Endothelial cell of umbilical vein (primary cell): ENCODE measurements around the gene PTPRZ1. TPM values are rescaled to one million over a fixed set of nuclear protein-coding genes. Genes with fewer than 3 reads are reported as not detected.

Experiments used
- BruUV-seq: library from RNA; stranded (reverse); fragments of 400-500 nt; replicated peaks from 2 replicates; lab custom pipeline; 2021; lab: Mats Ljungman, UMichigan
- CTCF ChIA-PET: fragments of 300-600, 350-600 bp; sonication (Branson Sonifier 250); formaldehyde crosslinking; loops from one replicate; lab custom pipeline; 2021; ENCODE audit warnings: antibody characterized with exemption, inconsistent platforms; lab: Charles Lee
- POLR2A ChIA-PET: fragments of 300-600, 350-600 bp; sonication (Branson Sonifier 250); formaldehyde crosslinking; loops from one replicate; lab custom pipeline; 2021; ENCODE audit warnings: antibody characterized with exemption, inconsistent platforms; lab: Charles Lee
- DNase-seq: peaks from one replicate; pipeline ENCODE4 v3.0.0-alpha.2; 2011; ENCODE audit warnings: low read depth, low spot score
- FAIRE-seq: peaks from 2 replicates; lab custom pipeline; 2011; peaks lifted over from hg19 to GRCh38; lab: Jason Lieb, UNC
- H2AFZ ChIP-seq: 2 replicates; pipeline ENCODE4 v1.6.0; 2012; ENCODE audit warnings: low read depth, low read length, control low read depth, inconsistent platforms
- H3K27ac ChIP-seq: 2 replicates; pipeline ENCODE4 v1.5.1; 2011; ENCODE audit warnings: low read depth, mild to moderate bottlenecking, control low read depth, low read length, moderate library complexity; ENCODE audit not compliant: insufficient read depth
- H3K27me3 ChIP-seq, 2 experiments: 2 replicates each; pipeline versions ENCODE4 v1.6.0 to v1.6.1; 2011; ENCODE audit warnings: low read length in 2 of 2, mixed read lengths in 1 of 2; ENCODE audit not compliant: control insufficient read depth in 2 of 2, insufficient read depth in 2 of 2
- H3K36me3 ChIP-seq, 2 experiments: 2 replicates in 1 of 2; 3 replicates in 1 of 2; pipeline ENCODE4 v1.5.1; 2011; ENCODE audit warnings: low read length in 2 of 2, mild to moderate bottlenecking in 1 of 2, moderate library complexity in 1 of 2; ENCODE audit not compliant: control insufficient read depth in 2 of 2, insufficient read depth in 2 of 2; ENCODE audit errors: extremely low read depth in 1 of 2
- H3K4me1 ChIP-seq: 3 replicates; pipeline ENCODE4 v1.5.1; 2011; ENCODE audit warnings: mild to moderate bottlenecking, low read length; ENCODE audit not compliant: control insufficient read depth, insufficient read depth; ENCODE audit errors: extremely low read depth
- H3K4me2 ChIP-seq: 2 replicates; pipeline ENCODE4 v1.6.1; 2011; ENCODE audit warnings: low read length, control low read depth, mixed read lengths; ENCODE audit not compliant: insufficient read depth
- H3K4me3 ChIP-seq, 3 experiments: fragments of 200-600 bp in 1 of 3; sonication (generic), shearing (Covaris generic) in 1 of 3; replicated peaks in 1 of 3; 2 replicates each; pipeline ENCODE4 v1.5.1; 2011 to 2016; ENCODE audit warnings: control low read depth in 3 of 3, low read length in 3 of 3, mild to moderate bottlenecking in 2 of 3, inconsistent platforms in 1 of 3, low read depth in 1 of 3, moderate library complexity in 1 of 3; ENCODE audit not compliant: insufficient read depth in 1 of 3
- H3K79me2 ChIP-seq: 2 replicates; pipeline ENCODE4 v1.6.0; 2012; ENCODE audit warnings: low read length, inconsistent platforms; ENCODE audit not compliant: control insufficient read depth, insufficient read depth
- H3K9ac ChIP-seq: replicated peaks from 2 replicates; pipeline ENCODE3; 2011; ENCODE audit warnings: low read length, control low read depth; ENCODE audit not compliant: insufficient read depth; ENCODE audit errors: extremely low read depth
- H3K9me1 ChIP-seq: replicated peaks from 3 replicates; pipeline ENCODE4 v1.6.0; 2011; ENCODE audit warnings: mild to moderate bottlenecking, low read length; ENCODE audit not compliant: control insufficient read depth, insufficient read depth; ENCODE audit errors: extremely low read depth
- H3K9me3 ChIP-seq: replicated peaks from 2 replicates; pipeline ENCODE4 v1.5.1; 2012; ENCODE audit warnings: low read length, inconsistent platforms; ENCODE audit not compliant: control insufficient read depth, insufficient read depth
- H4K20me1 ChIP-seq: replicated peaks from 2 replicates; pipeline ENCODE3; 2011; ENCODE audit warnings: mild to moderate bottlenecking, low read length; ENCODE audit not compliant: control insufficient read depth, insufficient read depth; ENCODE audit errors: extremely low read depth
- FOS ChIP-seq: IDR thresholded peaks from 2 replicates; pipeline ENCODE4 v1.6.1; 2011; ENCODE audit warnings: mild to moderate bottlenecking, low read length, moderate library complexity, borderline replicate concordance; ENCODE audit not compliant: insufficient read depth
- GATA2 ChIP-seq: IDR thresholded peaks from 2 replicates; pipeline ENCODE4 v1.7.0; 2011; ENCODE audit warnings: low read depth, mild to moderate bottlenecking, moderate library complexity, mixed read lengths, low read length; ENCODE audit not compliant: insufficient read length, insufficient read depth
- MYC ChIP-seq: IDR thresholded peaks from one replicate; pipeline ENCODE4 v1.6.1; 2011; ENCODE audit warnings: mild to moderate bottlenecking, low read depth, low read length
- POLR2A ChIP-seq: IDR thresholded peaks from 2 replicates; pipeline ENCODE4 v1.6.1; 2012; ENCODE audit warnings: low read depth, mild to moderate bottlenecking, control low read depth, low read length
- POLR2AphosphoS5 ChIP-seq: IDR thresholded peaks from 2 replicates; pipeline ENCODE4 v1.6.1; 2012; ENCODE audit warnings: low read depth, mild to moderate bottlenecking, control low read depth, low read length, moderate library complexity; ENCODE audit not compliant: insufficient read depth
- dilution Hi-C: fragments of 300-500 bp; cut with MboI; formaldehyde crosslinking; loops from one replicate; pipeline ENCODE4 v1.15.0; 2019; ENCODE audit warnings: low sequenced_read_pairs; ENCODE audit not compliant: extremely low pct_ligation_motif_present
- intact Hi-C: fragments of 100-400 bp; cut with micrococcal nuclease; formaldehyde crosslinking; loops from one replicate; pipeline ENCODE4 v1.10.0; 2022
- polyA plus RNA-seq, 4 experiments: library from polyadenylated mRNA; depleted of rRNA in 3 of 4; stranded (reverse) in 3 of 4; unstranded in 1 of 4; fragments of >200 nt; gene quantifications; 2 replicates each; pipeline versions ENCODE4 v1.2.1 to v1.2.3, GENCODE V29; 2011 to 2012; ENCODE audit warnings: missing spikeins in 1 of 4
- total RNA-seq: library from RNA; stranded (reverse); gene quantifications from 2 replicates; pipeline ENCODE4 v1.2.3, GENCODE V29; 2021
- TF ChIP-seq, protein P1 (sequence below): IDR thresholded peaks from 2 replicates; pipeline ENCODE4 v1.6.1; 2011; ENCODE audit not compliant: insufficient read depth, insufficient read length
- TF ChIP-seq, protein P2 (sequence below), 2 donors: IDR thresholded peaks; 1 replicate in 1 of 2; 2 replicates in 1 of 2; pipeline ENCODE4 v1.5.1; 2011; ENCODE audit warnings: low read length in 2 of 2, mild to moderate bottlenecking in 2 of 2, moderate library complexity in 2 of 2, control low read depth in 1 of 2, inconsistent platforms in 1 of 2, low read depth in 1 of 2; ENCODE audit not compliant: insufficient read depth in 1 of 2; ENCODE audit errors: extremely low read depth in 1 of 2

The PTPRZ1 gene
- total and polyA plus RNA-seq, 2 donors (not counting 3 experiments of a cell fraction or from before 2014, with no cell fraction given): 0.07 TPM; not detected in 1

- H3K27ac ChIP-seq: no peak overlapping the region
- no TSS peak for BruUV-seq
Measured at GRCh38 chr7:122038904-122039303, 165.9 kb downstream of the PTPRZ1 start.

More at GRCh38 chr7:122038904-122039303, 165.9 kb downstream of the PTPRZ1 start:
- dilution Hi-C loops: no loop called here
- ChIA-PET CTCF (interaction anchor here (0.6 kb wide), 1 partner anchor 178 kb away, joined by 3 read pairs; no protein-coding TSS in a partner anchor), POLR2A (no interaction called here)
- TF ChIP-seq, protein P1, sequence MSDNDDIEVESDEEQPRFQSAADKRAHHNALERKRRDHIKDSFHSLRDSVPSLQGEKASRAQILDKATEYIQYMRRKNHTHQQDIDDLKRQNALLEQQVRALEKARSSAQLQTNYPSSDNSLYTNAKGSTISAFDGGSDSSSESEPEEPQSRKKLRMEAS: no peak
- TF ChIP-seq FOS (no peak), GATA2 (no peak), MYC (no peak), POLR2AphosphoS5 (no peak), POLR2A (no peak)
- TF ChIP-seq, protein P2, sequence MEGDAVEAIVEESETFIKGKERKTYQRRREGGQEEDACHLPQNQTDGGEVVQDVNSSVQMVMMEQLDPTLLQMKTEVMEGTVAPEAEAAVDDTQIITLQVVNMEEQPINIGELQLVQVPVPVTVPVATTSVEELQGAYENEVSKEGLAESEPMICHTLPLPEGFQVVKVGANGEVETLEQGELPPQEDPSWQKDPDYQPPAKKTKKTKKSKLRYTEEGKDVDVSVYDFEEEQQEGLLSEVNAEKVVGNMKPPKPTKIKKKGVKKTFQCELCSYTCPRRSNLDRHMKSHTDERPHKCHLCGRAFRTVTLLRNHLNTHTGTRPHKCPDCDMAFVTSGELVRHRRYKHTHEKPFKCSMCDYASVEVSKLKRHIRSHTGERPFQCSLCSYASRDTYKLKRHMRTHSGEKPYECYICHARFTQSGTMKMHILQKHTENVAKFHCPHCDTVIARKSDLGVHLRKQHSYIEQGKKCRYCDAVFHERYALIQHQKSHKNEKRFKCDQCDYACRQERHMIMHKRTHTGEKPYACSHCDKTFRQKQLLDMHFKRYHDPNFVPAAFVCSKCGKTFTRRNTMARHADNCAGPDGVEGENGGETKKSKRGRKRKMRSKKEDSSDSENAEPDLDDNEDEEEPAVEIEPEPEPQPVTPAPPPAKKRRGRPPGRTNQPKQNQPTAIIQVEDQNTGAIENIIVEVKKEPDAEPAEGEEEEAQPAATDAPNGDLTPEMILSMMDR (IDR thresholded peaks at IDR 0.05; ENCODE audit: extremely low read depth in 1 of 2, insufficient read depth in 1 of 2, low read depth in 1 of 2, low read length in 2 of 2): no peak
- DNase-seq (no peak), FAIRE-seq (no peak)
- H3K4me2 ChIP-seq: no peak overlapping the region
- H3K79me2 ChIP-seq: no peaks in the 10 kb centered on the region
- H3K4me3 ChIP-seq: no peak overlapping the region
- intact Hi-C loops: no loop called here
- H3K9ac ChIP-seq: no peak overlapping the region
- H3K9me3 ChIP-seq: no peaks in the 10 kb centered on the region
- no peaks in the 10 kb centered on the region for H3K9me1 ChIP-seq
- H3K27me3 ChIP-seq: no peaks in the 10 kb centered on the region
- no peak overlapping the region for H2AFZ ChIP-seq
- H3K36me3 ChIP-seq: no peaks in the 10 kb centered on the region
- no peaks in the 10 kb centered on the region for H3K4me1 ChIP-seq
- H4K20me1 ChIP-seq: no peaks in the 10 kb centered on the region
